SK-N-MC (cell line): Measurements from ENCODE around the gene NUDT6.

Experiments
- EZH2 ChIP-seq: fragments of 200-600 bp; sonication (generic); IDR thresholded peaks from one replicate; pipeline ENCODE4 v1.6.1; 2017; ENCODE audit warnings: antibody characterized with exemption
- FOXP2 ChIP-seq: optimal IDR thresholded peaks from 2 replicates; pipeline ENCODE3; 2011; ENCODE audit warnings: mild to moderate bottlenecking, moderate library complexity; ENCODE audit not compliant: insufficient read depth; ENCODE audit errors: extremely low read length, control extremely low read depth

GRCh38 chr4:122963216-122963615 is 40.8 kb upstream of the NUDT6 start:
- no peak for TF ChIP-seq FOXP2
- no peak for TF ChIP-seq EZH2
